Stimulated activated CD4-positive, alpha-beta T cell treated with anti-CD3 and anti-CD28 coated beads, TNF-alpha, amount 100 ng/mL, for 1 hour (primary cell): ENCODE results near the gene CHTF18.

Experiments used
- DNase-seq, 3 donors: peaks; one replicate each; pipeline ENCODE4 v3.0.0-alpha.2; 2020; ENCODE audit warnings: low read depth in 3 of 3, low spot score in 1 of 3

The CHTF18 gene

DNA sequence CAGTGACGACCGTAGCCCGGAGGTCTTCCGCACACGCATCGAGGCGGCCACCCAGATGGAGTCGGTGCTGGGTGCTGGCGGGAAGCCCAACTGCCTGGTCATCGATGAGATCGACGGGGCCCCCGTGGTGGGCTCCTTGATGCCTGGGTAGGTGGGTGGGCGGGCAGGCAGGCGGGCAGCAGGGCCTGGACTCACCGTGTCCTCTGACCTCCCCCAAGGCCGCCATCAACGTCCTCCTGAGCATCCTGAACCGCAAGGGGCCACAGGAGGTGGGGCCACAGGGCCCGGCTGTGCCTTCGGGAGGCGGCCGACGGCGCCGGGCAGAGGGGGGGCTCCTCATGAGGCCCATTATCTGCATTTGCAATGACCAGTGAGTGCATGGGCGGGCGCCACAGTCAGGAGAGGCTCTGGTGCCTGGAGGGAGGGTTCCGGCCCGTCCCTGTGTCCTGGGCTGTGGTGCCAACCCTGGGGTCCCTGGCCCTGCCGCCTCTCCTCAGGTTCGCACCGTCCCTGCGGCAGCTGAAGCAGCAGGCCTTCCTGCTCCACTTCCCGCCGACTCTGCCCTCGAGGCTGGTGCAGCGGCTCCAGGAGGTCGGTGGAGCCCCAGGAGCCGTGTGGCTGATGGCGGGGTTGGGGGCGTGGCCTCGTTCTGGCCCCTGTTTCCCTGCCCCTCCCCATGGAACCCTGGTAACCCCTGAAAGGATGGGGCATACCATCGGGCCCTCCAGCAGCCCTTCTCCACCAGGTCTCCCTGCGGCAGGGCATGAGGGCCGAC is 4.0 kb downstream of the CHTF18 start:
- no peak for DNase-seq

DNA sequence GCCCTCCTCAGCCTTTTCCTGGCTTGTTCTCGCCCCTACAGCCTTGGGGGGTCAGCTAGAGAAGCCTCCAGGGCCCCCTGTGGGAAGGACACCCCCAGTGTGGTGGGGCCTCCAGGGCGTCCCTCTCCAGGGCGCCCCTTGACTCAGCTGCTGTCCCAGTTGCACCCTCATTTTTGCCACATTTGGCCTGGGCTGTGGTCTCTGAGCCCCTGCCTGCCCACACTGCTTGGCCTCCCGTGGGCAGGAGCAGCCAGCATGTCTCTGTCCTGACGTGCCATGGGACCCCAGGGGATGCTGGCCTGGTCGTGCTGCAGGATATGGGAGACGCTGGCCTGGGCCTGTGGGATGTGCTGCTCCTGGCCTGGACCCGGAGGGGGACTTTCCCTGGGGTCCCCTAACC is 5.0 kb downstream of the CHTF18 start:
- DNase-seq, result no peak

DNA sequence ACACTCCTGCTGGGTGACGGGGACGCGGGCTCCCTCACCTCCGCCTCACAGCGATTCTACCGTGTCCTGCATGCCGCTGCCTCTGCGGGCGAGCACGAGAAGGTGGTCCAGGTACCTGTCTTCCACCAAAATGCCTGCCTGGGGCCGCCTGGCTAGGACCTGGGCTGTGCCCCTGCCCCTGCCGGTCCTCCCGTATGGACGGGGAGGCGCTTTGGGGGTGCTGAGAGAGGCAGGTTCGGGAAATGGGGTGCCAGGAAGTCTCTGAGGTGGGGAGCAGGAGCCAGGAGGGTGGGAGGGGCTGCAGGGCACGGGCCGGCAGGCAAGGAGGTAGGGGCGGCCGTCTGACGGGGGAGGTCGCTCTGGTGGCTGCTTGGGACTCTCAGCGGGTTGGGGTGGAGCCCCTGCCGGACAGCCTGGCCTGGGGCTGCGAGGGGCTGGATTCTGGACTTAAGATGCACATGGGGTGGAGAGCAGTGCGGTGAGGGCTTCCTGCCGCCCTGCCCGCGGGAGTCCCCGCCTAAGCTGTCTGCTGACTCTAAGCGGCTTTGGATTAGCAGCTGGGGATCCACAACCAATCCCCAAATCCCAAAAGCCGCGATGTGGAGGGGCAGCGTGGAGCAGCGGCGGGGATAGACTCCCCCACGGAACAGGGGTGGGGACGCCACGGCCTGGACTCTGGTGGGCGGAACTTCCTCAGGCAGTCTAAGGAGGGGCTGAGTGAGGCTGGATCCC is 5.8 kb downstream of the CHTF18 start:
- DNase-seq, result no peak

DNA sequence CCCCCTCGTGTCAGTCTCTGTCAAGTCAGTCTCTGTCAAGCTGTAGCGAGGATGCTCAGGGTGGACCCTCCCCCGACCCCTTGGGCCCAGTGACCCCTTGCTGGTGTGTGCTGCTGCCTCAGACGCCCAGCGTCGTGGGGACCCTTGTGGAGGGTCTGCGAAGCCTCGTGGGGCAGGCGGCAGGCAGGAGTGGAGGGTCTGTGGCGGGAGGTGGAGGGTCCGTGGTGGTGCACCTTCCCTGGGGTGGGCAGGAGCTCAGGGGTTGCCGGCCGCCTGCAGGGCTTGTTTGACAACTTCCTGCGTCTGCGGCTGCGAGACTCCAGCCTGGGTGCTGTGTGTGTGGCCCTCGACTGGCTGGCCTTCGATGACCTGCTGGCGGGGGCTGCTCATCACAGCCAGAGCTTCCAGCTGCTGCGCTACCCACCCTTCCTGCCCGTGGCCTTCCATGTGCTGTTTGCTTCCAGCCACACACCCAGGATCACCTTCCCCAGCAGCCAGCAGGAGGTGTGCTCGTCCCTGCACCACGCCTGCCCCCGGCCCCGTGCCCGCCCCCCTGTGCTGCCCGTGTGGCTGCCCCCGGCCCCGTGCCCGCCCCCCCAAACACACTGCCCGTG is 6.5 kb downstream of the CHTF18 start:
- DNase-seq, result no peak

DNA sequence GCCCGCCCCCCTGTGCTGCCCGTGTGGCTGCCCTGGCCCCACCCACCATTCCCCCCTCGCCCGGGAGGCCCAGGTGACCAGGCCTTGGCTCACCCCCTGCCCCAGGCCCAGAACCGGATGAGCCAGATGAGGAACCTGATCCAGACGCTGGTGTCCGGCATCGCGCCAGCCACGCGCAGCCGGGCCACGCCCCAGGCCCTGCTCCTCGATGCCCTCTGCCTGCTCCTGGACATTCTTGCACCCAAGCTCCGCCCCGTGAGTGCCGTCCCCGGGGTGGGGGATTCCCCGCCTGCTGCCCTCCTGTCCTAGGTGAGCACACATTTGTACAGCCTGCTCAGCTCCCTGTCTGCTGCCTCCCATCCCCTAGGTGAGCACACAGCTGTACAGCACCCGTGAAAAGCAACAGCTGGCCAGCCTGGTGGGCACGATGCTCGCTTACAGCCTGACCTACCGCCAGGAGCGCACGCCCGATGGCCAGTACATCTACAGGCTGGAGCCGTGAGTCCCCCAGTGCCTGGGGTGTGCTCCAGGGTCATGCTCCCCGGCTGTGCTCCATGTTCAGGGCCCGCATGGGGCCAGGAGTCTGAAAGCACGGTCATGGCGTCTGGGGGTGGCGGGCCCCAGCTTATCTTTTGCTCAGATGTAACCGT is 7.3 kb downstream of the CHTF18 start:
- DNase-seq, result no peak

DNA sequence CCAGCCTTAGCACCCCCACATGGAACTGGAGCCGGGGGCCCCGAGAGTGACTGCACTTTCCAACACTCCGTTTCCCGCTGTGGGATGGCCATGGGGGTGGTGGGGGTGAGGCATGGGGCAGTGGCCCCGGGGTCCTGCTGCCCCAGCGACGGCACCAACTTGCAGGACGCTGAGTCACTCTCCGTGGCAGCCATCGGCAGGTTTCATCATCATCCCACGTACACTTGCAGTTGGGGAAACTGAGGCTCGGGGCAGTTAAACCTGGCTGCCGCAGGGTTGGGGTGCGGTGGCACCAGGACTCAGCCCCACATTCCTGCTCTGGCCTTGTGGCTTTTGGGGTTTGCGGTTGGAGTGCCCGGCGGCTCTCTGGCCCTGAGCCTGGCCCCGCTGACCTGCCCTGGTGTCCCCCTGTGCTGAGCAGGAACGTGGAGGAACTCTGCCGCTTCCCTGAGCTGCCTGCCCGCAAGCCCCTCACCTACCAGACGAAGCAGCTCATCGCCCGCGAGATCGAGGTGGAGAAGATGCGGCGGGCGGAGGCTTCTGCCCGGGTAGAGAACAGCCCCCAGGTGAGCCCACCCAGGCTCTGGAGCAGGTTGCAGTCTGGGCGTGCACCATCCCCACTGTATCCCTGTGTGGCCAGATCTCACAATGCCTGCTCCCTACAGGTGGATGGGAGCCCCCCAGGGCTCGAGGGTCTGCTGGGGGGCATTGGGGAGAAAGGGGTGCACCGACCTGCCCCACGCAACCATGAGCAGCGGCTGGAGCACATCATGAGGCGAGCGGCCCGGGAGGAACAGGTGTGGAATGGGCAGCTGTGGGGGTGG is 8.1 kb downstream of the CHTF18 start:
- no peak for DNase-seq

DNA sequence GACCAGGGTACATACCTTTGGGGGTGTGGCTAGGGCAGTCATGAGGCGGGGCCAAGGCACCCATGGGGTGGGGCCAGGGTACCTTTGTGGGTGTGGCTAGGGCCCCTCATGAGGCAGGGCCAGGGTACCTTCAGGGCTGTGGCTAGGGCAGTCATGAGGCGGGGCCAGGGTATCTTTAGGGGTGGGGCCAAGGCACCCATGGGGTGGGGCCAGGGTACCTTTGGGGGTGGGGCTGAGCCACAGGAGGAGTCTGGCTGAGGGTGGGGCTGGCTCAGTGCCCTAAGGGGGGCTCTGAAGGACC is 8.7 kb downstream of the CHTF18 start:
- DNase-seq, result no peak

DNA sequence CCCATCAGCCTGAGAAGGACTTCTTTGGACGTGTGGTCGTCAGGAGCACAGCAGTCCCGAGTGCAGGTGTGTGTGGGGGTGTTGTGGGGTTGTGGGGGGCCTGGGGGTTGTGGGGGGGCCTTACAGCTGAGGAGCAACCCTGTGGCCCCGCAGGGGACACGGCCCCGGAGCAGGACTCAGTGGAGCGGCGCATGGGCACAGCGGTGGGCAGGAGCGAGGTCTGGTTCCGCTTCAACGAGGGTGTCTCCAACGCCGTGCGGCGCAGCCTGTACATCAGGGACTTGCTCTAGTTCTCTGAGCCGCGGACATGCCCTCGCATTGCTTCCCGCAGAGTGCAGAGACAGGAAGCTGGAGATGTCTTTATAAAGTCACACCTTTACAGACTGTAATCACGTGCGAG is 9.3 kb downstream of the CHTF18 start:
- DNase-seq, result no peak

DNA sequence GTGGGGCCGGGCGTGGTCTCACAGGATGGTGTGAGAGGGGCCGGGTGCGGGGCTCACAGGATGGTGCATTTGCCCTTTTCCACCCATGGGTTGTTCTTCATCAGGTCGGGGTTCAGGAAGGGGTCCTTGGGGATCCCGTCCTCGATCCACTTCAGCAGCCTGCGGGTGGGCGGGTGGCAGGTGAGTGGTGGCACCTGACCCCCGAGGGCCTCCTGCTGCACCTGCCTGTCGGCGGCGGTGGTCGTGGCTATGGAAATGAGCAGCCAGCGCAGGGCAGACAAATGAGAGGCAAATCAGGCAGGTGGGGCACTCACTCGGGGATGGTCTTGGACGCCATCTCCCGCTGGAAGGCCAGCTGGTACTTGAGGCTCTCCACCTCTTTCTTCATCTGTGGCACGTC is 10.2 kb downstream of the CHTF18 start:
- no peak for DNase-seq

DNA sequence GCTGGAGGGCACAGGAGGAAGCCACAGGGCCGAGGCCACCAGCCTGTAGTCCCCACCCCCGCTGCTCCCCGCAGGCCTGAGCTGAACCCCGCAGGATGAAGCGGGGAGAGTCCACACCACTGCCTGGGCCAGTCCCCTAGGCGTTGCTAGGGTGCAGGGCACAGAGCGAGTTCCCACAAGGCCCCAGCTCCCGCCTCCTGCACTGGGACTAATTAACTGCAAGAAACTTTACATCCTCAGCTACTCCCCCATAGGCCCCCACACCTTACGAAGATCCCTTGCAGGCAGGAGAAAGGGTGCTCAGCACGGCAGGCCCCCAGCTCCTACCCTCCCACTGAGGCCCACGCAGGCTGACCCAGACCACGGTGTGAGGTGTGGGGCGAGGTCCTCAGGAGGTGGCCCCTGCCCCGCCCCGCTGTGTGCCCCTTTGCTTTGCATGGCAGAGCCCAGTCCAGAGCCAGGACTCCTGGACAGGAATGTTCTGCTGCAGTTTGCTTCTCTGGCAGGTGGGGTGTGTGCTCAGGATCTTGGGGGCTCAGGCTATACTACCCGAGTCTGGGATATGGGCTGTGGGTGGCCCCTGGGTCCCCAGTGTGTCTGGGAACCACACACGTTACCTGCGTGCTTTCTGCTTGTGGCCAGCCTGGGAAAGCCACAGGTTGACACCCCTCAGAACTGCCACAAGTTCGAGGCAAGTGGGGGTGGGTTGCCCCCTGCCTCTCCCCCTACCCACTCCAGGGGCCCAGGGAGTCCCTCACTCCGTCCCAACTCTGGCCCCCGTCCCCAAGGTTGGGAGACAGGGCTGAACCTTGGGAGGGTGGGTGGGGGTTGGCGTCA is 10.9 kb downstream of the CHTF18 start:
- no peak for DNase-seq

DNA sequence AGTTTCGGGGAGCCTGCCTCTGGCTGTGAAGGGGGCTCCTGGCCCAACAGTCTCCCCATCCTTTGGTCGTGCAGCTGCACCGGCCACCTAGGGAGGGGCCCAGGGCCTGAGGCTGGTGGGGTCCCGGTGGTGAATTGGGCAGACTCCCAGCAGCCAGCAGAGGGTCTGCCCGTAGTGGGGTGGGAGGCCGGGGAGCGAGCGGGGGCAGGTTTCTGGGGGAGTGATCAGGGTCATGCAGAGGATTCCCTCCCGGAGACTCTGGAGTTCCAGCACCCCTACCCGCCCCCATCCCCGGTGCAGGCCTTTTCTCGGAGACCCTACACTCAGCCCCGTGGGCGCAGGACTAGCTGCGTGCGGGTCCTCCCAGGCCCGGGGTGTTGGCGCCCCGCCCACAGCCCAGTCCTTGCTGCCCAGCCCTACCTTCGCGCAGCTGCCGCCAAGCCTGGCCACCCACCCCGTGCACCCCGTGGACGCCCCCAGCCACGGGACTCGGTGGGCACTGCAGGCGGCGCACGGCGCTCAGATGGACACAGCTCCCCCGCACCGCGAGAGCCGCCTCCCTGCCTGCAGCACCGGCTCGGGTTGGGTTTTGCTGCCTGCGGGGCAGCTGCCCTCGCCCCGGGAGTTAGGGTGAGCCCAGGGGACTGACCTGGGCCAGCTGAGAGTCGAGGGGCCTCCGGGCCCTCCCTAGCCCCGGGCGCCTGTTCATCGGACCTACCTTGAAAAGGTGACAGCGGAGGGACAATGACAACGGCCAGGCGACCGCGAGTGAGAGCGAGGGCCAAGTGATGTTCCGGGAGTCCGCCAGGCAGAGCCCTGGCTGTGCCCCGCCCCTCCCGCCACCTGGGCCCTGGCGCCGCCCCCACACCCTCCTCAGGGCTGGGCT is 11.8 kb downstream of the CHTF18 start, which contains the start of gene GNG13:
TSS of gene GNG13 (minus strand) at position 787 of the 886 bp plus-strand sequence. CDS start 1,657 bp downstream, outside the sequence.
- DNase-seq, result no peak

DNA sequence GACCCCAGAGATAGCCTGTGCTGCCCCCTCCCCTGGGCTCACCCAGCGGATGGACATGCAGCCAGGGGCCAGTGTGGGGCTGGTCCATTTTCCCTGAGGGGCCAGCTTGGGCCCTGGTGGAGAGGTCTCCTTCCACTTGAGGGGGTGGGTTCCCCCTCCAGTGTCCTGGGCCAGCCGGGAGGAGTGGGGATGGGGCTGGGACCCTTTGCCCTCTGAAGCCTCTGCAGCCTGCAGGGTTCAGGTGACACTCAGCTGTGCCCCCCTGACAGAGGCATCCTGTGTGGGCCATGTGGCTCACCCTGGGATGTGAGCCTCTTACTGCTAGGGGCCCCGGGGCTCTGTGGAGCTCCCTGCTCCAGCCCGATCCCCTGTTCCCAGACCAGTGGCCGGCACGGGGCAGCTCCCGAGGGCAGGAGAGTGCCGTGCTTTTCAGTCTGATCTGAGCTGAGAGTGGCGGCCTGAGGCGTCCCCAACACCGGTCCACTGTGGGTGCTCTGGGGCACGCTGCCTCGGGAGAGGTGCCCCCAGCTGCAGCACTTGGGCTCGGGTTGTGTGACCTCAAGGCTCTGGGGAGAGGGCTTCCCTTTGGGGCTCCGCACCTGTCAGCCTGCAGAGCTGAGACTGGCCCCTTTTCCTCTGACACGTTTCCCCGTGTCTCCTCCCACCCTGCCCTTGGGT is 12.6 kb downstream of the CHTF18 start:
- no peak for DNase-seq

DNA sequence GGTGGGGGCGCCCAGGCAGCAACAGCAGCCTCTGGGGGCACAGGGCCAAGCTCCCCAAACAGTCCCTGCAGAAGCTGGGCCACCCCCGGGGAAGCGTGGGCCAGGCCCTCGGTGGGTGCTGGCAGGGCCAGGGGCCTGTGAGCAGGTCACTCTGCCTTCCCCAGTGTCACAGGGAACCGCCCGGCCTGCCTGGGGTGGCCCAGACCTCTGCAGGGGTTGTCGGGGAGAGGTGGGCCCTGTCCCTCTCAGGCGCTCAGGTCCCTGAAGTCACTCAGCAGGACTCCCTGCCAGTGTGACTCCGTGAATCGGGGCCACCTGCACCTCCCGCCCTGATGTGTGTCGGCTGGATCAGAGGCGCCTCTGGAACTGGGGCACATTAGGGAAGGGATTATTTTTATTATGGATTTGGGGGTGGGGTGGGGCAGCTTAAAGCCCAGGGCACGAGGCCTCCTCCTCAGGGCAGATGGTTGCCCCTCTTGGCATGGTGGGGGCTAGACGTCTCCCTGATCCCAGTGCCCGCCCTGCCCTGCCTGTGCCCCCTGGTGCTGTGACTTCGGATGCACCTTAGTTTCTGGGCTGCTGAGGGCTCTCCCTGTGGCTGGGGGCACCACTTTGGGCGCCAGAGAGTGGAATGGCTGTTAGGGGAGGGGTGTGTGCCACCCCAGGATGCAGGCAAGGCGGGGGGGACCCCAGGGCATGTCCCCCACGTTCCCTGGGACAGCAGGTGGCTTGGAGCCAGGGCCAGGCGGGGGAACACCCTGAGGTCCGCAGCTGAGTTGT is 13.4 kb downstream of the CHTF18 start:
- no peak for DNase-seq

DNA sequence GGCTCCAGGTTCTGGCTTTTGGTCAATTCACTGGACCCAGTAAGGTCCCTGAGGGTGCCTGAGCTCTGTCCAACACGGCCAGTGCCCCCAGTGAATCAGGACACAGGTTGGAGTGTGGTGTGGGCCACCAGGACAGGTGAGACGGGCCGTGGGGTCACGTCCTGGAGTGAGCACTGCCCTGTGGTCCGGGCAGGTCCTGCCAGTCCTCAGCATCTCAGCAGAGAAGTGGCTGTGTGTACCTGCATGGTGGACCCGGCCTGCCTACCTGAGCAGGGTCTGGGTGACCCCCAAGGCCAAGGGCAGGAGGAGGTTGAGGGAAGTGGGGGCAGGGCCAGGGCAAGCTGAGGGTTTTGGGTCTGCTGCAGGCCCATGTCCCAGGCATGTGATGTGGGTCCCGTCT is 14.0 kb downstream of the CHTF18 start:
- no peak for DNase-seq

DNA sequence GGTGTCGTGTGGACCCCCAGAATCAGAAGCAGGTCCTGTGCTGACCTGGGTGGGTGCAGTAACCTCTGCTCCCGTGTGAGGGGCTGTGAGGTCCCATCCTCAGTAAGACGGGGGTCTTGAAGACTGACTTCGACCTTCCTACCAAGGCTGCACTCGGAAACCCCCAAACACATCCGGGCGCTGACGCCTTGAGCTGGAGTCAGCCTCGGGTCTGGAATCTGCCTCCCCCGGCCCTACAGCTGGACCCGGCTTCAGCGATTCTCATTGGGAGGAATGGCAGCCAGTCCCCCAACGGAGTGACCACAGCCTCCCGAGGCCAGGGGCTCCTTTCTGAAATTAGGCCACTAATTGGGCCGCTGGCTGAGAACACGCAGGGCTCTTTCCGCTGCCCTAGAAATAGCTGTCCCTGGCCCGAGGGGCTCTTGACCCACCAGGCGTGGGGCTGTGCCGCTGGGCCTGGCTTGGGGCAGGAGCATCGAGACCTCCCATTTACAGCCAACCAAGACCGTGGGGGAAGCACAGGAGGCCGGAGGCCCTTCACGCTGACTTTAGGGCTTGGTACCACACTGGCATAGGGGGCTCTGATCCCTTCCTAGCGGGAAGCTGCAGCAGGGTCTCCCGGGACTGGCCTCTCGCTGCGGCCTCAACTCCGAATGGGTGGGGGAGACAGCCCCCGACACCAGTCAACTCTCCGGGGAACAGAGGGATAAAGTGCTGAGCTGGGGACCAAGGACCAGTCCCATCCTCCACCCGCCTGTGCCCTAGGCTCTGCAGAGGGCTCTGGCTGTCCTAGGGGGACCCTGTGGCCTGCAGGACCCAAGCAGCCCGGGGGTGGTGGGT is 14.7 kb downstream of the CHTF18 start:
- DNase-seq, result no peak

DNA sequence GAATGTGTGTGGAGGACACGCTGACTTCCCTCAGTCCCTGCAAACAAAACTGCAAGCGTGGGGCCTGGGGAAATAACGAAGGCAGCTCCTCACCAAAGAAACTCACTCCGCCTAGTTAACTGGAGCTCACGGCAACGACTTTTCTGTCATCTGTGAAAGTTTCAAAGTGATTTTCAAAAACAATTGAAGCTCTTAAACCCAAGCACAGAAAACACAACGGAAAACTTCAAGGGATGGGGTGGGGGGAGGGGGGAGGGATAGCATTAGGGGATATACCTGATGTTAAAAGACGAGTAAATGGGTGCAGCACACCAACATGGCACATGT is 15.3 kb downstream of the CHTF18 start:
- no peak for DNase-seq
